ENCODE measurements around the gene NFKB1.

NFKB1 gene

DNA sequence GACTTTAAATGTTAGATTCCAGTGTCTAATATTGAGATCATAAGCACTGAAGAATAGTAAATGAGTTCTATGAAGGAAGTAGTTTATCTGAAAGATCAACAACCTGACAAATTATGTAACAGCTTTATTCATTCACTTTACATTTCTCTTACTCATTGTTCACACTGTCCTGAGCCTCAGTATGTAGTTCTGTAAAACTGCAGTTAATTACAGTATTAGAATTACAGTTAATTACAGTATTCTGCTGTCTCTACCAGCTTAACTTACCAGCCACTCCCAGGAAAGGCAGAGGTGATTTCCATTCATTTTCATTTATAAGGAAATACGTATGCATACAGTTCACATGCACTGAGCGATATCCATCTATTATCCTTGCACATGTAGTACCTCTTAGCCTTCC, 32.7 kb downstream of the NFKB1 start:
- DNase-seq, result no peak

GRCh38 chr4:102534845-102535244, 33.7 kb downstream of the NFKB1 start:
- no peak for DNase-seq

GRCh38 chr4:102535398-102536082, 34.4 kb downstream of the NFKB1 start:
- DNase-seq, result no peak

DNA sequence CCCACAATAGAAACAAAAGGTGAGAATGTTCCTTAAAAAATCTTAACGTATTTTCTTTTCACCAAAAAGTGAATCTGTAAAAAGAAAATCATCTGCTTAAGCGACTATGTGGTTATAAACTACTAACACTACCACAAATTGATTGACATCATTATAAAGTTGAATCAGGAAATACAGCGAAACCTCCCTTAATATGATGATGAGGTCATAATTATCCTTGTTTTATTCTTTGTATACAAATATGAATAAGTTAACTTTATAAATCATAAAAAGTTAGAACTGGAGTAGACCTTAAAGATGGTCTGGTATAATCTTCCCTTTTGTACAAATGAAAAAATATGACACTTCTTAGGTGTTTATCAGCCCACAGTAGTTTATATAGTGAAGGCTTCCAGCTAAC, 35.6 kb downstream of the NFKB1 start:
- DNase-seq, result no peak

GRCh38 chr4:102537269-102537668, 36.1 kb downstream of the NFKB1 start:
- DNase-seq, result no peak

GRCh38 chr4:102541697-102542096, 40.5 kb downstream of the NFKB1 start:
- no peak for DNase-seq

DNA sequence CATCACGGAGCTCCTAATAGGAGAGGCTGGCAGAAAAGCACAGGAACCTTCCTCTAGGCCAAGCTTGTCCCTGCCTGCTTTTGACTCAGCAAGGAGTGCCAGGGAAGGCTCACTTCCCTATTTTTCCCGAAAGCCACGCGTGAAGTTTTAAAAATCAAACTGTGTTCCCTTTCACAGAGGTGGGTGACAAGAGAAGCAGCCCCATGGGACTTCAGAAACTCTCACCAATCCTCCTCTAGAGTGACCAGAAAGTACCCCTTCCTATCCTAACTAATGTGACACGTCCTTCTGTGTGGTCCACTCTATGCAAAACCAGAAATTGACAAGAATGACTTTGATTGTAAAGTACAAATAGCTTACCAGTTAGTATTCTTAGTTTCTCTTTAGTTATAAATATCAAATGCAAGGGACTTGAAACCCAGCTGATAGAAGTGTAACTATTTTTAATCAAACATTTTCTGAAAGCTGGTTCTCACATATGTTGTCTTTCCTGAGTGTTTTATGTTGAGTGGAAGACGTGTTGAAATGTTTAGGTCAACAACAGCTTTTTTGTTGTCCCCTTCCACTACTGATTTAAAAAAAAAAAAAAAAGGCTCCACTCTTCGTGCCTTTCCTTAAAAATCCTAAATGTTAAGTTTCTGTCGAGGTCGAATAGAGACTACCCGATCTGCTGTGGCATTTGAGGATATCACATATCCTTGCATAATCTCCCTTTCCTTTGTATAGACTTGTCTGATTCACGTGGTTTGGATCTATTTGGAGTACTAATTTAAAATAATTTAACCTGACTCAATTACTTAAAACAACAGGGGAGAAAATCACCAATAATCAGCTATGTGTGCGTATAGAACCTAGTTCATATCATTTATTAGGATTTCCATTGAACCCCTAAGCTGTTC, 42.1 kb downstream of the NFKB1 start:
- no peak for DNase-seq

DNA sequence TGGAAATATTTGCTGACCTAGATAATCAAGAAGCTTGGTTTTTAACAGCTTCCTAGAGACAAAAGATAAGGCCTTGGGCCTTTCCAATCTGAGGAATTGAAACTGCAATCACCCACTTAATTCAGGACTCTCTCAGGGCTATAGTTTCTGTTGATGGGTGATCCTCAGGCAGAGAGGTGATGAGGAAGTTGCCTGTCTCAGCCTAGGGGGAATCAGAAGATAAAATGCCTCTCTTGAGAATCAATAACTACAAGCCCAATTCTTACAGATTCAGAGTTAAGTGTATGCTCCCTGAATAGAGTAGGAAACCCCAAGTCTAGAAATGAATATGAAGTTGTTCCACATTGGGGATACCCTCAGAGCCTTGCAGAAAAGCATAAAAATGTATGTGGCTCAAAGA, 45.5 kb downstream of the NFKB1 start:
- no peak for DNase-seq

- no peak for DNase-seq
These were observed 46.8 kb downstream of the NFKB1 start for GRCh38 chr4:102547973-102548372.

DNA sequence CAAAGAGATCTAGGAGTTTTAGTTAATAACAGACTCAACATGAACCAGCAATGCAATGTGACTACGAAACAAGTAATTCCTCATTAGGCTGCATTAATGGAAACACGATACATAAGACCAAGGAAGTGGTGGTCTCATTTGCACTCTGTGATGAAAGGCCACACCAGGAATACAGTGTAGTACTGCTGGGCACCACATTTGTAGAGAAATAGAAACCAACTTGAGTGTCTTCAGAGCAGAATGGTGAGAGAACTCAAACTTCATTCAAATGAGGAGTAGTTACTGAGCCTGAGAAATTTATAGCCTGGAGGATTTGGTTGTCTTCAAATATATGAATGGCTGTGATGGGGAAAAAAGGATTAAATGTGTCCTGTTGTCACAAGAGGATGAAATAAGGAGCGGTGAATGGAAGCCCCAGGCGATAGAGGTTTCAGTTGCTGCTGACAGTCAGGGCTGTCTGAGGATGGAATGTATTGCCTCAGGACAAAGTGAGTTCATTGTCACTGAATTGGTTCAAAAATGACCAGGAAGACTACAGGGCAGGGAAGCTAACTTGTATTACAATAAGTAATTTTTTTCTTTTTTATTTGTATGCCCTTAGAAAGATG, 50.9 kb downstream of the NFKB1 start:
- no peak for DNase-seq

DNA sequence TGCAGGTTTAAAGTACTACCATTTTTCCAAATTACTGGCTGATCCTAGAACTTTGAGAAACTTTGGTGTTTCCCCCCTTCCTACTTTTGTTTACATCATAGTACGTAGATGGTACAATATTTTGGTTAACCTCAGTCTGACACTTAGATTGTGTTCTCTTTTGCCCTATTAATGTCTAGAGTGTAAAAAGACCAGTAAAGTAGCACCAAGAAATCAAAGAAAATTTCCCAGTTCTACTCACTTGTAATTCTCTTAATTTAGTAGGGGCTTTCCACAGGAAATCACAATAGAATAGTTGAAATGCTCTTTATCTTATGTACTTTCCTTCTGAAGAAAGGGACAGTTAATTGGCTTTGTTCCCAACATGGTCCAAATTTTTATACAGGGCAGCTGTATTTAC, 51.6 kb downstream of the NFKB1 start:
- no peak for DNase-seq

DNA sequence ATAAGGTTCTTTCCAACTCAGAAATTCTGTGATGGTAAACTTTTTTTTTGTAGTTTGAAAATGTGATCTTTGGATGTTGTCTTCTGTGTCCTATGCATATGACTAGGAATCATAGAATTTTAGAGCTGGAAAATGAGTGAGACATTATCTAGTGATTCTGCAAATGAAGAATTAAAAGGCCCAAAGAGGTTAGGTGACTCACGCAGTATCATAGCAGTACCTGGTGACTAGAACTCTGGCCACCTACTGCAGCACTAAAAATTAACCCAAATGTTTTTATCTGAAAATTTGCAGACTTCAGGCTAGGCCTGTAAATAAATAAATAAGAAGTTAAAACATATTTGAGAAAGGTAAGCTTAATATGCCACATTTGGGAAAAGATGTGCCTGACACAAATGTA, 52.8 kb downstream of the NFKB1 start:
- DNase-seq, result no peak

DNA sequence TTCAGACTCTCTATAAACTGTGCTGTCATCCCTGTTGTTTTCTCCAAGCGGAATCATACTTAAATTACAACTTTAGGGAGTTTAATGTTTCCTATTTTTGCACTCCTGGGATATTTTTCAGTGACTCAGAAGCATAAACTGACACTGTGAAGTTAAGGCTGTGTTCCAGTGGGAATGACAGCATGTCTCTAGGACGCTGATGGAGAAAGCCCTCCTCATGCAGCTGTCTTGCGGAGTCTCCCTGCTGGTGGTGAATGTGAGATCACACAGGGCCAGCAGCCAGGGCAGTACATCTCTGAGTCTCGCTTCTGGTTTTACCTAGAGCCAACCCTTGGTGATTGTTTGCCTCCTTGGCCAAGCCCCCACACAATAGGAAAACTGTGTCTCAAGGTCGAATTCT, 53.3 kb downstream of the NFKB1 start:
- DNase-seq, result no peak

GRCh38 chr4:102554992-102555391, 53.8 kb downstream of the NFKB1 start:
- no peak for DNase-seq

- DNase-seq, result no peak
These were observed 56.5 kb downstream of the NFKB1 start for GRCh38 chr4:102557636-102558035.

GRCh38 chr4:102560115-102560514, 59.0 kb downstream of the NFKB1 start:
- no peak for DNase-seq

GRCh38 chr4:102560571-102561341, 59.6 kb downstream of the NFKB1 start:
- no peak for DNase-seq

DNA sequence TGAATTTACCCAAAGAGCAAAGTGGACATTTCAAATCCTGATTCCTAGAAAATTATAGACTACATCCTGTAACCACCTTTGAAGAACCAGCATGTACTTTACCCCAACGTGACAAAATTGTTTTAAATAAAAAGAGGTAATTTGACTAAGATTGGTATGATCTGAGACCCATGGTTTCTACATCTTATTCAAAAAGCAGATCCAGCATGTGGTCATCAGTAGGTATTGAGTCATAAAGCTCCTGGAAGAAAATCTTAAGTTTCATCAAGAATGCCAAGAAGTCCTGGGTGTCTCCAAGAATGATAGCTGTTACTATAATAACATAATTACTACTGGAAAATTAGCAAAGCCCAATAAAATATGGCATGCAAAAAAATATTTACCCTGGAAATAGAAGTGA, 61.8 kb downstream of the NFKB1 start:
- no peak for DNase-seq

GRCh38 chr4:102564399-102565059, 63.4 kb downstream of the NFKB1 start:
- DNase-seq, result no peak

DNA sequence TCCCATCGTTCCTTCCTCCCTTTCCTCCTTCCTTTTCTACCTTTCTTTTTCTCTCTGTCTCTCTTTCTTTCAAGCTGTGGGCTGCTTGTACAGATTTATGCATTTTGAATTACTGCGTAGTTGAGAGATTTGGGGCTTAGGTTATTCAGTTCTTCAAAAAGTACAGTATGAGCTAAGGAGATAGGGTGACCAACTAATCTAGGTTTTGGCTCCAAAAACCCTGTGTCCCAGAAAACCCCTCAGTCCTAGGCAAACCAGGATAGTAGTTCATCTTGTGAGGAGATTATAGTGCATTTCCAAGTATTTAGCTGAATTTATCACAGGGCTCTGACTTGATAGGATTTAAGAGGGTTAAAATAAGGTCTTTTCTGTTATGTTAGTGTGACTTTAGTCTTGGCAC, 64.5 kb downstream of the NFKB1 start:
- DNase-seq, result no peak

- no peak for DNase-seq
These were observed 65.3 kb downstream of the NFKB1 start for GRCh38 chr4:102566426-102566825.

DNA sequence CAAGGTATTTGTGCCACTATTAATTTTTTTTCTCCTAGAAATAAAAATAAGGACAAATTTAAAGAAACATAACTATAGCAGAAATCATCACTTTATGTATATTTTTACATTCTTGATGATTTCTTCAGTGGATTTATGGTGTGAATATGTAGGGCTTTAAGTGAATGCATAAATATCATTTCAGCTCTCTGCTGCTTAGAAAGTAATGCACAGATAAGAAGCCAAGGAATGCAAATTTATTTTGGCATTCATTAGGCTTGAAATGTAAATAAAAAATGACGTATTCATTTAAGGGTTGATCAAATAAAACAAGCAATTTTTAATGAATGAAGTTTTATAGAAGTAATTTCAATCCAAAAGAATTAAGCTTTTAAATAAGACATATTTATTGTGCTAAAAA, 66.3 kb downstream of the NFKB1 start:
- no peak for DNase-seq

DNA sequence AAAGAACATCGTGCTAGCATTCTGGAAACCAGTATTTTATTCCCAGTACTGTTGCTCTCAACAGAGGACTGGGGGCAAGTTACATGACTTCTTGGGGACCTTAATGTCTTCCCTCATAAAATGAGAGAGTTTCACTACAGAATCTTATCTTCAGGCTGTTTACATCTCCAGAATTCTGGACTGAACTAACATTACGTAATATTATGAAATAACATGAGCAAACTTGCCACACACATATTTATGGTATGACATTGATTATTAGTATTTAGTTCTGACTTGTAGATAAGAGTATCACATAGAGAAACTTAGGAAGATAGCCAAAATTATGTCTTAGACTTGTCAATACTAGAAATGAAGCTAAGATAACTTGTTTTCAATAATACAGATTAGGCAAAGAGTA, 68.0 kb downstream of the NFKB1 start:
- DNase-seq, result no peak

Data from activated naive CD4-positive, alpha-beta T cell (primary cell).